Stimulated activated CD8-positive, alpha-beta memory T cell treated with anti-CD3 and anti-CD28 coated beads, Interleukin-7, amount 100 ng/mL, for 48 hours (primary cell): ENCODE data around the gene NPC2.
"Not testable (repeated sequence)": the region's sequence is repeated elsewhere in the genome, so short reads cannot be mapped to it uniquely, and the experiment has no call there.

Experiments used
- DNase-seq, 2 donors: peaks; one replicate each; pipeline ENCODE4 v3.0.0-alpha.2; 2020; ENCODE audit warnings: low read depth in 1 of 2; ENCODE audit errors: extremely low read depth in 1 of 2

Gene NPC2

DNA sequence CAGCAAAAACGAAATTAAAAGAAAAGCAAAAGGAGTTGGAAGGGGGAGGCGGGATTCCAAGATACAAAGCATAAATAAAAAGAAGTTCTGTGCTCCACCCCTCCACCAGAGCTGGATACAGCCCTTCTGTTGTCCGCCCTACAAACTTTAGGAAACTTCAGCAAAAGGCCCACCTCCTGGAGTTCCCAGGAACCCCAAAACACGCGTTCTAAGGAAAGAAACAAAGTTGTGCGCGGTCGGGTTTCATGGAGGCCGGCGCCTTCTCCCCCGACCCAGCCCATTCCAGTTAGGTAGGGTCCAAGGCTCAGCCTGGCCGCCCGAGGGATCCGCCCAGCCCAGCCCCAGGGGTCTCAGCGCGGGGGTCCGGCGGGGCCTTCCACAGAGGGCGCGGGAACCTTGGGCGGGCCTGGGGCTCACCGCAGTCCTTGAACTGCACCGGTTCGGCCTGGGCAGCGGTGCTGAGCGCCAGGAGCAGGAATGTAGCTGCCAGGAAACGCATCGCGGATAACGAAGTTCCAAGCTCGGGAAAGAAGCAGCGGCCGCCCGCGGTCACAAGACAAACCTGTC is at the start of gene NPC2:
NPC2 (minus strand) TSS at position 530 of the 567 bp plus-strand sequence; CDS start at position 499, 31 bp downstream.
- DNase-seq: no peak

DNA sequence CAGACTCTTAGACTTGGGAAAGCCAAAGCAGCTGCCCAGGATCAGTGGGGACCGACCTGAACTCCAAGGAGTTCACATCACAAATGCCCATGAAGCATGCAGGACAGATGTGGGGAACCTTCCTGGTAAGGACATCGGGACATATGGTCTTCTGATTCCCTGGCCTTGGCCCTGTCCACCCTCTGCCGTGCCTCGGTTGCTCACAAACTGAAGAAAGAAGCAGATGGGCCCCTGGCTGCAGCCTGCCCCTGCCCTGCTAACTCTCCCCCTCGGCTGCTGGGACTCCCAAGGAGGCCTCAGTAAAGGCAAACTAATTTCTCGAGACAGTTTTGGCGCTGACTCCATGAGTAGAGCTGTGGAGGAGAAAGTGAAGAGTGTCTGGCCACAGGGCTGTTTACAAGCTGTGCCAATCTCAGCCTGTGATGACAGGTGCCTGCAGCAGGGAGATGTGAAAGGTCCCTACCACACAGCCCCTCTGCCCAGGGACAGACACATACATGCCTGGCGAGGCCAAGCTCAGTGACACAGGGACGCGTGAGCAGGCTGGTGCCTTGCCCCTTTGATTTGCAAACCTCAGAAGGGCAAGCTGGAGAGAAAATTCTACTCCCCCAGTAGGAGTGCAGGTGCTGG is 49.1 kb upstream of the NPC2 start:
- DNase-seq: no peak

DNA sequence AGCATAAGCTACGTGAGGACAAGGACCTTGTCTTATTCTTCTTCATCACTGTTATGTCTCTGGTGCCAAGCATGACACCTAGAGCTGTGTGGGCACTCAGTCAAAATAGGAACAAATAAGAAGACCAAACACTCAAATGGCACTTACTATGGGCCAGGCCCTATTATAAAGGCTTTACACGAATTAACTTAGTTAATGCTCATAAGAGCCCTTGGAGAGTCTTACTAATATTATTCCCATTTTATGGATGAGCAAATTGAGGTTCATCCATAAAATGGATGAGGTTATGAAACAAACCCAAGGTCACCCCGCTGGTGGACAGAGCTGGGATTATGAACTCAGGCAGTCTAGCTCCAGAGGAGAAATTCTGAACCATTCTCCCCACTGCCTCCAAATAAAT is 48.1 kb upstream of the NPC2 start:
- DNase-seq: no peak

- no peak for DNase-seq
Measured at GRCh38 chr14:74539503-74539902, 46.4 kb upstream of the NPC2 start.

- no peak for DNase-seq
Measured at GRCh38 chr14:74538411-74539391, 45.6 kb upstream of the NPC2 start.

- not testable (repeated sequence) for DNase-seq
Measured at GRCh38 chr14:74536336-74536735, 43.2 kb upstream of the NPC2 start.

GRCh38 chr14:74535756-74536325 is 42.7 kb upstream of the NPC2 start:
- no peak for DNase-seq

GRCh38 chr14:74533576-74533975 is 40.5 kb upstream of the NPC2 start:
- no peak for DNase-seq

GRCh38 chr14:74532246-74532645 is 39.1 kb upstream of the NPC2 start:
- no peak for DNase-seq

DNA sequence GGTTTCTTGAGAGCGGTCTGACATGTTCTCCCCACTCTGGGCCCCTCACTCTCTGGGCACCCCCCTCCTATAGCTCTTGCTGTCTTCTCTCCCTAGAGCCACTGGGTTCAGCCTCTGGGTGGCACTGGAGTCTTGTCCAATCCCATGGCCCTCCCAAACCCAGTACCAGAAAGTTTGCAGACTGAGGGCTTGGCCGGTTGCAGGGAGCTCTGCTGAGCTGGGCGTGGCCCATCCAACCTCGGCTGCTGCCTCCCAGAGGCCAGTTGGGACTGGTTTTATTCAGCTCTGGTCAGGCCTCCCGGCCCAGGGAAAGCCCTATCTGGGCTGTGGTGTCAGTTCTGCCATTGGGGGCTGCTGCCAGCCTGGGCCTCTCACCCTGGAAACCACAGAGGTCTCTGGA is 38.4 kb upstream of the NPC2 start:
- no peak for DNase-seq

DNA sequence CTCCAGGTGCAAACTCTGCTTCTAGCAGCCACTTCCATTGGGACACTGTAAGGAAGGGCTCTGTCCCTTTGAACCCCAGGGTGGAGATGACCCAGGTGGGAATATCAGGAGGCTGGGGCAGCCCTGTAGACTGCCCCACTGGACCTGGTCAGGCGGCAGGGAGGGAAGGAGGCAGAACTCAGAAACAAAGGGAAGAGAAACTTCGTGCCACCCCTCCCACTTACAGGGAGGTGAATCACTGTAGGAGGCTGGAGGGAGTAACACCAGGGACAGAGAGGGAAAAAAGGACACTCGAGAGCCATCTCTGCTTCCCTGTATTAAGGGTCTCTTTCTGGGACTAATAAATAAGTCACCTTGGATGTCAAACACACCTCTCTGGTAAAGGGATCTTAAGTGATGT is 37.9 kb upstream of the NPC2 start:
- no peak for DNase-seq

- no peak for DNase-seq
Measured at GRCh38 chr14:74528886-74529285, 35.8 kb upstream of the NPC2 start.

DNA sequence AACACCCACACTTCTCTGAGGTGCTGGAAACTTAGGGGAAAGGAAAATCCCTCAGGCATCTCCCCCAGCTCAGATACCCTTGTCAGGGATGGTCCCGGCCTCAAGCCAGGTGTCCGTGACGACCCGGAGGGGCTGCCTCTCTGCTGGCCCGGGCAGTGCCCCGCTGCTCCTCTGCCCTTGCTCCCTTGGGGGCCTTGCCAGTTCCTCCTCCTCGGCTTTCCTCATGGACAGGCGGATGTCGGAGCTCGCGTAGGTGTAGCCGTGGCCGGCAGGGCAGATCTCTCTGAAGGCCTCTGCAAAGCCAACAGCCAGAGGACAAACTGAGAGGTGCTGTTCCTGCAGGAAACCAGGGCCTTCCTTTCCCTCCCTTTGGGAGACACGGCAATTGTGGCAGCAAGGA is 35.3 kb upstream of the NPC2 start:
- DNase-seq: no peak

DNA sequence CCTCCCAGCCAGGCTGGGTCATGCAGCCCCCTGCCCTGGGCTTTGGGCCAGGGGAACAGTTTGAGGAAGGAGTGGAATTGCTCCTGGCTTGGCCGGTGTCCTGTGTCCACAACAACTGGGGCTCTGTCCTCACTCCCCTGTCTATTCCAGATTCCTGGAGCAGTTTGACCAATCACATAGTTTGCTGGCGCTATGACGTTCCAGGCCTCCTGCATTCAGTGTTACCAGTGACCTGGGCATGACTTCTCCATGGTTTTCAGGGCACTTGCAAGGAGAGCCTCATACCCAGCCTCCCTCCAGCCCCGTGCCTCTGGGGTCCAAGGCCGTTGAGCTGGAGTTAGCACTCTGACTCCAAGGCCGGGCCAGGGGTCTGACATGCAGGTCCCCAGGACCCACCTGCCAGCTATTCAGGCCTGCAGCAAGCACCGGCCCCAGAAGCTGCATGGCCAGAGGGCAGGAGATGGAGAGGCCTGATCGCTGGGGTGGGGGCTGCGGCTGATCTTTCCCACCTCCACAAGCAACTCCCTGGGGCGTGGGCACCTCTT is 34.7 kb upstream of the NPC2 start:
- DNase-seq: no peak

DNA sequence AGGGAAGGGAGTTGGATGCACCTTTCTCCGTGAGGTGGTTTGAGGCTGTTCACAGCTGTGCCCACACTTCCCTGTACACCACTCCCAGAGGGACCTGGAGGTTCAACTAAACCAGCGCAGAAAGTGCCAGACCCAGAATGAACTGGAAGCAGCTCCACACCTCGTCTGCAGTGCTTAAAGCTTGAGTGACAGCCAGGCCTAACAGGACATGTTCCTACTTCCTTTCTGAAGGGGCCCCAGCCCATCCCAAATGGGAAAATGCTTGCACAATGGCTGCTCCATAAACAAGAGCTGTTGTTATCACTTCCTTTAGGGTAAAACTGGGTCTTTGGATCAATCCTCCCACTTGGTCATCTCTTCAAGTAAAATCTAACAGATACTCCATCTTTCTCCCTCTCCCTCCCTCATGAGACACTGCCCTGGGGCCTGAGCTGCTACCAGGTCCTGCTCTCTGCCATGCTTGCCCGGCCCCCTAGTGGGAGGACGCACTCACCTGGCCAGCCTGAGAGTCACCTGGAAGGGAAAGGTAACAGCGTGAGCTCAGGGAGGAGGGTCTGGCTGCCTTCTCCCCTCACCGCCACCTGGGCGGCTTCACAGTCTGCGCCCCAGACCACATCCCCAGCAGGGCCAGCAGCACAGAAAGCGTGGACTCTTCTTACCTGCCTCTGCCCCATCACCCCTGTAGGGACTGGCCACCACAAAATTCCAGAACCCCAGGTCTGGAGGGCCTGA is 33.9 kb upstream of the NPC2 start:
- no peak for DNase-seq

- no peak for DNase-seq
Measured at GRCh38 chr14:74525361-74525851, 32.3 kb upstream of the NPC2 start.

DNA sequence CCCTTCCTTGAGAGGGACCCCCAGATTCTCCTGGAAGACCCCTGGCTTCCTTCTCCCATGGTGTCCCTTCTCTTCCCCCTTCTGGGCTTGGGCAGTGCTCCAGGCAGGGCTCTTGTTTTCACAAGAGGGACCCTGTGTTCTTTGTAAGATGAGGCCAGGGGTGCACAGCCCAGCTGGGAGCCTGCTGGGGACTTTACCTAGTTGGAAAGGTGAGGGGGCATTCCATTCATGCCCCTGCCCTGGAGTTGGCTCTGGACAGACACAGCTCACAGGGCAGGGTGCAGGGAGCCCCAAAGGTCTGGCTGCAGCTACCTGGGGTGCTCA is 31.7 kb upstream of the NPC2 start:
- DNase-seq: no peak

DNA sequence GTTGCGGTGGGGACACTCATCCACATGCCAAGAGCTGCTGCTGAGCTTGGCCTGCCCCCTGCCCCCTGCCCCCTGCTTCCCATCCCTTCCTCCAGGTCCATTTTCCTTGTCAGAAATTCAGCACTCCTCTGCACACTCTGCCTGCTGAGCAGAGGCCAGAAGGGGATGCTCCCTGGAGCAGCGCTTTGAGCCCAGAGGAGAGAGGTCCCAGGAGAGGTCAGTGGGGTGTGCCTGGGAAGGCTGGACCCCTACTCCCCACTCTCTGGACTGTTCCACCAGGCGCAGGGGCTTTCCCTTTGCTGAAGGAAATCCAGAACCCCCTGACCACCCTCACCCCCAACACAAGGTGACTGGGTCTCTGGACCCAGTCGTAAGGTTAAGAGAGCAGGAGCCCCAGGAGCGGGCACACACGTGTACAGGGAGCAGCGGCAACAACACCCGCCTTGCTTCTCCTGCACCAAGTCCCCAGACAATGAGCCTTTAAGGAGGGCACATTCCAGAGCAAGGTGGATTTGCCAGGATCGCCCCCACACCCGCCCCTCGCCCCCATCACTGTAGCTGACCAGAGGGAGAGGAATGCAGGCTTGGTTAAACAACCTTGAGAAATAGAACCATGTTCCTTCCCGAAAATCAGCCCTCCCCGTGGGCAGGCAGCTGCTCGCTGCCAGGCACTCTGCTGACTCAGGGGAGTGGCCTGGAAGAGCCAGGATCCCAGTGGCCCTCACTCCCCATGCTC is 31.1 kb upstream of the NPC2 start:
- no peak for DNase-seq

DNA sequence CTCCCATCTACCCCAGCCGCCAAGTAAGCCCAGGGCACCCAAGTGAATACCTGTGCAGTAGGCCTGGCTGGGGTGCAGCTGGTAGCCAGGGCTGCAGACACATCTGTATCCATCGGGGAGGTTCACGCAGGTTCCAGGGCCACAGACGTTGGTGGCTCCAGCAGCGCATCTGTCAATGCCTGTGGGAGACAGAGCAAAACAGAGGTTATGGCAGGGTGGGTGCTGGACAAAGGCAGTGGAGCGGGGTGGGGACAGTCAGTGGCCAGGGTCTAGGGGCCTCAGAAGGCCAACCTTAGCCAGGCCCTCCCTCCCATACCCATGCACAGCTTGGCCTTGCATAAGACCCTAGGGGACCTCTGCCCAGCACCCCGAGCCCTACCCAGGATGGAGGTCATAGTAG is 29.6 kb upstream of the NPC2 start:
- DNase-seq: no peak

DNA sequence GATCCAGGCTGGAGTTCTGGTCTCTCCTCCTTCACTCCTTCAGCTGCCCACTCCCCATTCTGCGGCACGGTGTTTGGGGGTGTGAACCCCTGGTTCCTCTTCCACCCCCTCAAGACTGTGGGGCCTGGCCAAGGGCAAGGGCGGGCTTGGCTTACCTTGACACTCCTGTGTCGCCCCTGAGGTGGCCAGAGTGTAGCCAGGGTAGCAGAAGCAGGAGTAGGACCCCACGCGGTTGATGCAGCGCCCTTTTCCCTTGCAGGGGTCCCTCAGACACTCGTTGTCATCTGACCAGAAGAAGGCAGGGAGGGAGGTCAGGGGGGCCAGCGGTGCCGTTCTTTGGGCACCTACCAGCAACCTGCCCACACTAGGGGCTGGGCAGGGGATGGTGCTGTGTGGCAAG is 28.7 kb upstream of the NPC2 start:
- no peak for DNase-seq
